GM21526 (cell line): ENCODE data around the gene RPS18.

Experiments
- ATAC-seq: cut with Tn5 transposase; IDR thresholded peaks from one replicate; pipeline ENCODE4 v1.9.1; 2021; ENCODE audit warnings: moderate library complexity; ENCODE audit not compliant: unreplicated experiment, low FRiP score

RPS18 gene

DNA sequence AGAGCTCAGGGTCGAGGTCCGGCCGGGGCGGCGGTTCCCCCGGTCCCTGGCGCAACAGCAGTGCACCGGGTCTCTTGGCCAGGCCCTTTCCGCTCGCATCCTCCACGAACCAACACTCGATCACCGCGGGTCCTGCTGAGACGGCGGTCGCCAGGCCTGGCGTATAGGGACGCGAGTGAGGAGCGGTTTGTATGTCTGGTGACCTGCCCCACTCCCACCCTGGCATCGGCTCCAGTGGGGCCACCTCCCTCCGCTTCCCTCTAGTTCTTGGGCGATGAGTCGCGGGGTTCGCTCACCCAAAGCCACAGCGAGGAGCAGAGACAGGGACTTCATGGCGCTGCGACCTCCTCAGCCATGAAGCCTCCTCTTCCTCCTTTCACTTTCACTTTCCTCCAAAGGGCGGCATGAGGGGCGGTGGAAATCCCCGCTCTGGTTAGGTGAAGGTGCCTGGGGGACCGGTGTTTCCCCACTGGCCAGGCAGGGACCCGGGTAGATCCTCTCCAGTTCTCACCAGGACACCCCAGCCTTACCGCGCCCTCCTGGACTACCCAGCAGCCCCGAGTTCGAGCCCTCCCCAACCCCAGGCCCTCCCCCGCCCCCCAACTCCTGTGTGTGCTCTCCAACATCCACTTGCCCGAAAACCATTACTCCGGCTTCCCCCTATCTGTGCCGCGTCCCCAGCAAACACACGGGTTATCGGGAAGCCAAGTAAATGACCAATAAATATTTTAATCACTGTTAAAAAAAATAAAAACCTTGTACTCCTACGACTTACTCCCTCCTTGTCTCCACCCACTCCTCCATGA, 42.0 kb downstream of the RPS18 start, which contains the start of gene TAPBP:
TAPBP (minus strand) TSS at position 370 of the 806 bp plus-strand sequence; CDS start at position 333, 37 bp downstream.
- no peak for ATAC-seq

DNA sequence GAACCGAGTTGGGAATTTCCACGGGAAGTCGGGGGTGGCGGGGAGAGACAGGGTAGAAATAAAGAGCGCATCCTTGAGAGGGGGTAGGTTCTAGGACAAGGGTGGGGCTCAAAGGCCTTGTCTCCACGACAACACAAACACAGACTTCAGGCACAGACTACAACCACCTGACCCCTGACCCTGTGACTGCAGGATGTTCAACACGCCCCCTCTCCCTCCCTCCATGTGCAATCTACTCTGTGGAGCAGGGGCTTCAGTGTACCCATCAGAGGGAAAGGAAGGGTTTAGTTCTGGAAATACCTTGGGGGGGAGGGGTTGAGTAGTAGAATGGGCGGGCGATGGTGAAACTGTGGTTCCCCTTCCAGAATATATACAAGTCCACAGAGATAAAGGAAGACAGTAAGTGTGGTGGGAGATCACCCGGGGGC, 42.7 kb downstream of the RPS18 start:
- no peak for ATAC-seq

DNA sequence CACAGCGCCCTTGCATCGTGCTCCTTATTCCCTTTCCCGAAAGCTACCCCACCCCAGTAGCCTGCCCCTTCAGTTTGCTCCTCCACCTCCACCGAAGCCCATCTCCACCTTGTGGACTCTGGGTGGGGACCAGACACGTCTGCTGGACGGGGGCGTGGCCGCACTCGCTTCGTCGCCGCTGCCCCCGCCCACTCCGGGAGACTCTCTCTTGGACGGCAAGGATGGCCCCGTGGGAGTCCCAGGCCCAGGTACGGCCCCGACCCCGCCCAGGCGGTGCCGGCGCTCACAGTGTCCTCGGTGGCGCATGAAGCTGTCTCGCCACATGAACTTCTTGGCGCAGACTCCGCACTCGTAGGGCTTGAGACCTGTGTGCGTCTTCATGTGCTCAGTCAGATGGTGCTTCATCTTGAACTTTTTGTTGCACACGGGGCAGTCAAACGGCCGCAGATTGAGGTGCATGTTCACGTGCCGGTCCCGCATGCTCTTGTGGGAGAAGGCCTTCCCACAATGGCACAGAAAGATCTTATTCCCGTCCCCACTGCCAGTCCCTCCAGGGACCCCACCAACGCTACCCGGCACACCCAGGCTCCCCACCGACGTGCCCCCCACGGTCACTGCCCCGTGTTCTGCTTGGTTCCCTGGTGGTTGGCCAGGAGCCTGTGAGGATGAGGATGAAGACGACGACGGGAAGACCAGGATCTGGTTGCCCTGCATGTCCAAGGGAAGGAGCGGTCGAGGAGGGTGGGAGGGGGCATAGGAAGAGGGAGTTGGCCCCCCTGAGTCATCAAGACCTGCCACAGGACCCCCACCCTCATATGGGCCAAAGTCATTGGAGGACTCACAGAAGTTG, 43.3 kb downstream of the RPS18 start:
- no peak for ATAC-seq

DNA sequence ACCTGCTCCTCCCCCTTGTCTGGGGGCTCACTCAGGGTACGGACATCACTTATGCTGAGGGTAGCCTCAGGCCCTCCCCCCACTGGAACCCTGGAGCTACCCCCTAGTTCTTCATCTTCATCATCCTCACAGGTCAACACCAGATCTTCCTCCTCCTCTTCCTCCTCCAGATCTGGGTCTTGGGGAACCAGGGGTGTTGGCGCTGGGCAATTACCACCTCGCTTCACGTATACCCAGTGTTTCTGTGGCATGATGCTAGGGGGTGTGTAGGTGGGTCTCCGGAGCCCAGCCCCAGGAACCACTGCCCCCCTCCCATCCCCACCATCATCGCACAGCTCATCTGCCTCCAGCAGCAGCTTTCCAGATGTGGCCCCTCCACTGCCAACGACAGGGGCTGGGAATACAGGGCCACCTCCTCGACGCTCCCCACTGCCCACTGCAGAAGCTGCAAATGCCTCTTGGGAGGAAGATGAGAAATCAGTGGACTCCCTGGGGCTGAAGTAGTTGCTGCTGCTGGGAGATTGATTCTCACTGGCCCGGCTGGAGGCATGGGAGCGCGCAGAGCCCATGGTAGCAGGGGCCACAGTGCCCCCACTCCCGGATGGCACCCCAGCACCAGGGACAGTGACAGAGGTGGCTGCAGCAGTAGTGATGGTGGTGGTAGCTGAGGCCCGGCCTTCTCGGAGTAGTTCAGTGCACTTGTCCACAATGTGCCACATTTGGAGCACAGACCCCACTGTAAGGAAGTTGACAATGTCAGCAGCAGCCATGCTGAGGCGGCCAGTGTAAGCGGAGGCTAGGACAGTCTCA, 44.1 kb downstream of the RPS18 start:
- no peak for ATAC-seq

DNA sequence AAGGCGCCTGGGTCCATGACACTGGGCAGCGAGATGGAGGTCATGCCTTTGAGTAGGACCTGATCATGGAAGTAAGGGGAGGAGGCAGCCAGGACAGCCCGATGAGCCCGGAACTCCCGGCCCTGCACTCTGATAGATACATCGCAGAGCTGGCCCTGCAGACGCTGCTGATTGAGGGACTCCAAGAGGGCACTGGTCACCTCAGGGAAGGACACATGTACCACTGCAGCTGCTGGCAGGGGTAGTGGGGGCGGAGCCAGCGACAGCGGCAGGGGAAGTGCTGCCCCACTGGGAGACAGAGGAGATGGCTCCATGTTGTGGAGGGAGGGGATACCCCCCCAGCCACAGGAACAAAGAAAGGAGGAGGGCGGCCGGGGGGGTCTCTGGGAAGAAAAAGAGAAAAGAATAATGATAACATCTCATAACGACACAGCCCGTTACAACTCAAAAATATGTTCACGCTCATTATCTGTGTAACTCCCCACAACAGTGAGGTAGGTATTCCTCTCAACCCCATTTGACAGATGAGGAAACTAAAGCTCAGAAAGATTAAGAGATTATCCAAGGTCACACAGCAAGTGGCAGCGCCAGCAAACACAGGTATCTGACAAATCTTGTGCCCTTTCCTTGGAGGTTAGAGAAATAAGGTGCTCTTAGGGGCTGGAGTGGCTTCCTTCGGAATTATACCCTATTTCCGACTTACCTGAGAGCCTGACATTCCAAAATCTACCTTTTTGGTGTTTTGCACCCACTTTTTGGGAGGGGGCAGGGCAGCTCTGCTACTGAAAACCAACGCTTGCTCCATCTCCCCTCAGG, 44.9 kb downstream of the RPS18 start:
- no peak for ATAC-seq

DNA sequence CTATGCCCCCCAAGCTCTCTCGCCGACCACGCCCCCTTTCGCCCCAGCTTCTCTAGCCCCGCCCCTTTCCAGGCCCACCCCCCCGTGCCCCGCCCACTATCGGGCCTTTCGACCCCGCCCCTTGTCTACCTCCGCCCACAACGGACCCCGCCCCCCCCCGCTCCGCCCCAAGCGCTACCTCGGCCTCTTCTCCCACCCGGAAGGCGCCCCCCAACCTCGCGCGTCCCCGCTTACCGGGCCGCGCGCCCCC, 45.5 kb downstream of the RPS18 start:
- ATAC-seq = no peak

DNA sequence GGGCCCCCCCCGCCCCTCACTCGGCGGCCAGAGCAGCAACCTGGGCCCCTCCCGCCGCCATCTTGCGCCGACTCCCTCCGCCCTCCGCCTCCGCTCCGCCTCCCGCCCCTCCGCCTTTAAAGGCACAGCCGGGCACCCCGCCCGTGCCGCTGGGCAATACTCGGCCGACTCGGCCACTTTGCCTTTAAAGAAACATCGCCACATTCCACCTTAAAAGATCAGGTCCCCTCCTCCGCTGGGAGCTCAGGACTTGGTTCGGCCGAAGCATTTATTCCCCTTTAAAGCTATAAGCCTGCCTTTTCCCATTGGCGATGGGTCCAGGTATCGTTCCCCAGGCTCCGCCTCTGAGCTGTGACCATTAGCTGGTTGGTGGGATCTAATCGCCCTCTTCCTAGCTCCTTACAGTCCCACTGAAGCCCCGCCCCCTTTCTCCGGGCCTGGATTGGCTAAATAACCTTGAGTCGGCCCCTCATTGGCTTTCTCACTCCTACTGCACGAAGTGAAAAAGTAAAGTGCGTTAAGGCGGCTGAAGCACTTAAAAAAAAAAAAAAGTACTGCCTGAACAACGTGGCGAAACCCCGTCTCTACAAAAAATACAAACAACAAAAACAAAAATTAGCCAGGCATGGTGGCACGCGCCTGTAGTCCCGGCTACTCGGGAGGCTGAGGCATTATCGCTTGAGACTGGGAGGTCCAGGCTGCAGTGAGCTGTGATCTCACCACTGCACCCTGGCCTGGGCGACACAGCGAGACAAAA, 46.0 kb downstream of the RPS18 start, which contains the start of gene ZBTB22:
ZBTB22 (minus strand) TSS at position 76 of the 757 bp plus-strand sequence. CDS start 828 bp downstream, outside the sequence.
- peak; percentile 40 for ATAC-seq

DNA sequence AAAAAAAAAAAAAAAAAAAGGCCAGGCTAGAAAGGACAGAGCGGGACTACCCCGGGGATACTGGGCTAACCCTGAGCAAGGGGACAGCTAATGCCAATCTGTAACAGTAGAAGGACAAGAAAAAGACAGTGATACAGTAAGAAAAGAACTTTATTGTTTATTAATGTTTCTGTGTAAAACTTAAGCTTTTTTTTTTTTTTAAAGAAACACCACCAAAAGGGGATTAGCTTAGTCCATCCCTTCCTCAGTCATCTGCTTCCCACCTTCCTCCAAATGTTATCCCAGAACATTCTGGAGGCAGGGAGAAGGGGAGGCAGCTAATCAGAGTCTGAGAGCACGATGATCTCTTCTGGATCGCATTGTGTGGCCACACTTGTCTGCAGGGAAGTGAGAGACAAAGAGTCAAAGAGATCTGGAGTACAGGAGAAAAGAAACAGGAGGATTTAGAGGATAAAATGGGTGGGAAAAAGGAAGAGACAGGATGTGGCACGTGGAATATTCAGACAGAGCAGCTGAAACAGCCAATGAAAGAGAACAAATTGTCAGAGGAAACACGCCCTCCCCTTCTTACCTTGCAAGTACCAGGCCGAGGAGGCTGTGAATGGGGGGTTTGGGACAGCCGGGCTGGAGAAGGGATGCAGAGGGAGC, 46.7 kb downstream of the RPS18 start:
- no peak for ATAC-seq

DNA sequence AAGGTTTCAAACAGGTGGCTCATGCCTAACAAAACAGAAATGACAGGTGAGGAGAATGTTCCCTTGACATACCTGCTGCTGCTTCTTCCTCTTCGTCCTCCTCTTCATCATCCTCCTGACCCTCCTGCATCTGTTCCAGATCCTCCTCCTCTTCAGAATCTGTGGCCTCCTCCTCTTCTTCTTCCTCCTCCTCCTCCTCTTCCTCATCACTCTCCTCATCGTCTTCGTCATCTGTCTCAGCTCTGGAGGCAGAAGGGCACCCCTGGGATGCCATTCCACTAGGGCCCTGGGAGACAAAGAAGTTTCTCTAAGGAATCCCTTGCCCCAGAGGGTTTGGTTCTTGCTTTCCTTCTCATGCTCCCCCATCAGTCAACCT, 48.1 kb downstream of the RPS18 start:
- no peak for ATAC-seq

DNA sequence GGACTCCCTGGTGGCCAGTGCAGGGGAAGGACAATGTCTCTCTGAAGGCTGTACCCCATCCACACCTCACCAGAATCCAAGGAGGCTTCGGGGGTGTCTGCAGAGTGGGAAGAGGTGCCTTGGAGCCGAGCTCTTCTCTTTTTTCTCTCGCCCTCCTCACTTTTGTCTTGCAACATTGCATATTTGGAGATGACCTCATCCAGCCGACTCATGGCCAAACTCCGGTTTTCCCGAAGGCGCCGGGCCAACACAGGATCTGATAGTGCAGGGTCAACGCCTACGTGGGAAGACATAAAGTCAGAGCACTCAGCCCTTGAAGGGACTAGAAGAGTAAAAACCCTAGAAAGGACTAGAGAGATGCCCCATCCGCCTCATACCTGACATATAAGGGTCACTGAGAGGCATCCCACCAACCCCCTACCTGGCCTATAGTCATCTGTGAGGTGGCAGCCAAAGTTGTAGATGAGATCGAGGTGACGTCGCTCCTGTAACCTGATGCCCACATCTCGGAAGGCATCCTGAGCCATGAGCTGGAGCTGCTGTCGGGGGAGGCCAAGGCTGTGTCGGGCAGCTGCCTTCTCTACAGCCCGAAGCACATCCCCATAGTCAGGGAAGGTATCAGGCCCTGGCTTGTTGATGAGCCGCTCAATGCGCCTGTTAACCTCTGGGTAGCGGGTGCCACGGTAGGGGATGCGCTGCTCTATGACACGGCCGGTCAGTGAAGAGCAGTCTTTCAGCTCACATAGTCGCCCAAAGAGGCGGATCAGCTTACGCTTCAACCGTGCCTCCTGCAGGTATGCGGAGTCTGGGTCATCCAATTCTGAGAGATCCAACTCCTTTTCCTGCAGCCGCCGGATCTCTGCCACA, 48.7 kb downstream of the RPS18 start:
- no peak for ATAC-seq

DNA sequence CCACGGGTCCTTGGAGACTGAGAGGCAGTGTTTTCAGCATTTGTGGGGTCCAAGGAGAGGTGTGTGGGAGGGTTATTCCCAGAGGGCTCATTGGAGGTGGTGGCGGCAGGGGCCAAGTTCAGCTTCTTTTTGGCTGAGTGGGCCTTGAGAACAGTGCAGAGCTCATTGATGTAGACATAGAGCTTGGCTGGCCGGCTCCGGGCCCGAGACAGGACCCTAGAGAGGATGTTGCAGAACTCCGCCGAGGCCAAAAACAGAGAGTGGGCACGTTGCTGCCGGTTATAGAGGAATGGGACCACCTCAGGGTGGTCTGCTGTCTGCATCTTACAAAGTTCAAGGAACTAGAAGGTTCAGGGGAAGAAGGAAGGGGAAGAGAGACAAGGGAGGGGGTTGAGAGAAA, 49.4 kb downstream of the RPS18 start:
- no peak for ATAC-seq

DNA sequence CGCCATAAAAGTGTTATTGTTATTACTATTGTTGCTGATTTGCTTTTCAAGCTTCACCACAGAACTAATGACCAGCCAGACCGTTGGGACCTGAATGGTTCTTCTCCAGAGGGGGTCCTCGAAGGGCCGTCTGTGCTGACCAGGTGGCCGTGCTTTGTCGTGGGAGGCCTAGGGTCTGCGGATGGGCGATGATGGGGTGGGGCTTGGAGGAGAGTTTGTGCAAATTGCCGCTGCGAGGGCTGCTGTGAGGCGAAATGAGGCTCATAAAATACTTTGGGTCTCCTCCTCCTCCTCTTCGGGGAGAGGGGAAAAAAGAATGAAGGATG, 51.7 kb downstream of the RPS18 start:
- no peak for ATAC-seq

DNA sequence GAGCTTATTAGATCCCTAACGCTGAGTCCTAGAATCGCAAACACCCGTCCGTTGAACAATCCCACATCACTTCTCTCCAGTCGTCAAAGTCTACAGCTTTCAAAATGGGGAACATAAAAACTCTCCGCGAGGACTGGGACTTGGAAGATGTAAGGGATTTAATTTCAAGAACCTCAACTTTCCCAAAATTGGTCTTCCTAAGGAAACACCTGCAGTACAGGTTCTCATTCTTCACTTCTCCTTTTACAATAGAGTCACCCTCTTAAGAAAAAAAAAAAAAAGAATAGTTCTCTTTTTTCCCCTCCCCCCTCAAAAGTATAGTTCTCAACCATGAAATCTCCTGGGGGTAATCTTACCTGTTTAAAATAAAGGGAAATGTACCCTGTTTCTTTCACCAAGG, 52.2 kb downstream of the RPS18 start:
- ATAC-seq = no peak
